Loucy (cell line): ENCODE data around the gene TTC6.

Experiments
- H2AFZ ChIP-seq: fragments of 200-600 bp; sonication (generic); 2 replicates; pipeline ENCODE4 v1.6.0; 2016; ENCODE audit warnings: antibody characterized with exemption, mild to moderate bottlenecking, low read length, moderate library complexity
- H3F3A ChIP-seq: fragments of 200-600 bp; 2 replicates; pipeline ENCODE4 v1.6.0; 2016; ENCODE audit warnings: antibody characterized with exemption, low read depth, mild to moderate bottlenecking
- H3K27me3 ChIP-seq: fragments of 200-600 bp; sonication (generic); 2 replicates; pipeline ENCODE4 v1.6.1; 2014; ENCODE audit warnings: low read length, mild to moderate bottlenecking; ENCODE audit not compliant: insufficient read depth, poor library complexity, severe bottlenecking
- H3K36me3 ChIP-seq: fragments of 200-600 bp; sonication (generic); 2 replicates; pipeline ENCODE4 v1.6.1; 2016; ENCODE audit warnings: low read length; ENCODE audit not compliant: insufficient read depth
- H3K4me1 ChIP-seq: fragments of 200-600 bp; sonication (generic); 2 replicates; pipeline ENCODE4 v1.5.1; 2014; ENCODE audit warnings: low read length, mild to moderate bottlenecking; ENCODE audit not compliant: insufficient read depth, poor library complexity, severe bottlenecking
- H3K4me2 ChIP-seq: fragments of 200-600 bp; sonication (generic); 2 replicates; pipeline ENCODE4 v1.6.0; 2014; ENCODE audit warnings: antibody characterized with exemption, low read length, low read depth, mild to moderate bottlenecking; ENCODE audit not compliant: poor library complexity, severe bottlenecking
- H3K4me3 ChIP-seq: fragments of 200-600 bp; sonication (generic); 2 replicates; pipeline ENCODE4 v1.5.1; 2014; ENCODE audit warnings: low read length, mild to moderate bottlenecking, mixed read lengths; ENCODE audit not compliant: poor library complexity, severe bottlenecking
- H3K79me2 ChIP-seq: fragments of 200-600 bp; sonication (generic); 2 replicates; pipeline ENCODE4 v1.6.1; 2014; ENCODE audit warnings: low read length; ENCODE audit not compliant: insufficient read depth
- H3K9ac ChIP-seq: fragments of 200-600 bp; sonication (generic); 2 replicates; pipeline ENCODE4 v1.6.0; 2014; ENCODE audit warnings: mild to moderate bottlenecking, low read depth, low read length, moderate library complexity; ENCODE audit not compliant: poor library complexity, severe bottlenecking
- H3K9me2 ChIP-seq: fragments of 200-600 bp; sonication (generic); replicated peaks from 2 replicates; pipeline ENCODE4 v1.6.1; 2016; ENCODE audit warnings: low read depth, low read length, mixed read lengths
- H3K9me3 ChIP-seq: fragments of 200-600 bp; sonication (generic); 2 replicates; pipeline ENCODE4 v1.6.1; 2014; ENCODE audit warnings: mild to moderate bottlenecking, antibody characterized with exemption, low read length, low read depth; ENCODE audit not compliant: insufficient read depth
- H4K20me1 ChIP-seq: fragments of 200-600 bp; sonication (generic); 2 replicates; pipeline ENCODE4 v1.6.0; 2014; ENCODE audit warnings: antibody characterized with exemption, low read length, mild to moderate bottlenecking; ENCODE audit not compliant: insufficient read depth, poor library complexity, severe bottlenecking
- CTCF ChIP-seq: fragments of 200-600 bp; sonication (generic); conservative IDR thresholded peaks from 2 replicates; pipeline ENCODE4 v1.5.1; 2014; ENCODE audit warnings: mild to moderate bottlenecking, antibody characterized with exemption, low read length
- EZH2phosphoT487 ChIP-seq: fragments of 200-600 bp; IDR thresholded peaks from 2 replicates; pipeline ENCODE4 v1.6.1; 2018; ENCODE audit warnings: antibody characterized with exemption, mild to moderate bottlenecking, moderate library complexity, borderline replicate concordance

TTC6 gene

GRCh38 chr14:37588956-37589714 lies 6.3 kb upstream of the TTC6 start:
- Histone ChIP-seq H3K4me3 (no peak overlapping the region), H3K36me3 (no peaks in the 10 kb centered on the region), H4K20me1 (no peaks in the 10 kb centered on the region), H3K79me2 (no peaks in the 10 kb centered on the region), H3K4me1 (no peaks in the 10 kb centered on the region), H3K4me2 (no peak overlapping the region), H2AFZ (no peak overlapping the region), H3K27me3 (no peaks in the 10 kb centered on the region), H3F3A (no peaks in the 10 kb centered on the region), H3K9ac (no peak overlapping the region), H3K9me3 (no peaks in the 10 kb centered on the region), H3K9me2 (no peaks in the 10 kb centered on the region)
- TF ChIP-seq CTCF: no peak
- TF ChIP-seq EZH2phosphoT487: no peak

GRCh38 chr14:37589715-37590427 lies 5.6 kb upstream of the TTC6 start:
- Histone ChIP-seq H3F3A (no peaks in the 10 kb centered on the region), H3K4me1 (no peaks in the 10 kb centered on the region), H3K79me2 (no peaks in the 10 kb centered on the region), H3K9ac (no peak overlapping the region), H3K27me3 (no peaks in the 10 kb centered on the region), H3K4me3 (no peak overlapping the region), H2AFZ (no peak overlapping the region), H3K4me2 (no peak overlapping the region), H3K36me3 (no peaks in the 10 kb centered on the region), H3K9me3 (no peaks in the 10 kb centered on the region), H4K20me1 (no peaks in the 10 kb centered on the region), H3K9me2 (no peaks in the 10 kb centered on the region)
- TF ChIP-seq EZH2phosphoT487: no peak
- TF ChIP-seq CTCF: no peak

GRCh38 chr14:37590428-37591139 lies 4.8 kb upstream of the TTC6 start:
- Histone ChIP-seq H3K4me1 (no peaks in the 10 kb centered on the region), H4K20me1 (no peaks in the 10 kb centered on the region), H3K4me2 (no peak overlapping the region), H3K9me2 (no peaks in the 10 kb centered on the region), H3F3A (no peaks in the 10 kb centered on the region), H3K27me3 (no peaks in the 10 kb centered on the region), H3K36me3 (no peaks in the 10 kb centered on the region), H3K9ac (no peak overlapping the region), H3K9me3 (no peaks in the 10 kb centered on the region), H2AFZ (no peak overlapping the region), H3K79me2 (no peaks in the 10 kb centered on the region), H3K4me3 (no peak overlapping the region)
- TF ChIP-seq EZH2phosphoT487 (no peak), CTCF (no peak)
